IPS-18c (cell line): ENCODE results near the gene KLHDC8A.

Experiments used
- H3K4me3 ChIP-seq: 2 replicates; pipeline ENCODE4 v1.7.0; 2013; ENCODE audit warnings: low read depth, mild to moderate bottlenecking, low read length, moderate library complexity; ENCODE audit not compliant: insufficient read depth
- H3K9me3 ChIP-seq: one replicate; pipeline ENCODE4 v1.6.1; 2013; ENCODE audit warnings: mild to moderate bottlenecking, low read length, moderate library complexity; ENCODE audit not compliant: control insufficient read depth, insufficient read depth

Gene KLHDC8A

GRCh38 chr1:205294175-205294917 lies 62.4 kb downstream of the KLHDC8A start:
- Histone ChIP-seq H3K4me3 (0 out of 2 replicates have a peak overlapping the region, but pooled peaks have one; percentile 1), H3K9me3 (peaks cover 2% of the 10 kb centered on the region)

- peaks cover 2% of the 10 kb centered on the region for H3K9me3 ChIP-seq
Measured at GRCh38 chr1:205293350-205294074, 63.2 kb downstream of the KLHDC8A start.

GRCh38 chr1:205291596-205291995 lies 65.1 kb downstream of the KLHDC8A start:
- no peak overlapping the region for H3K4me3 ChIP-seq
- peaks cover 2% of the 10 kb centered on the region for H3K9me3 ChIP-seq

More at GRCh38 chr1:205293350-205294074, 63.2 kb downstream of the KLHDC8A start:
- H3K4me3 ChIP-seq, result 0 out of 2 replicates have a peak overlapping the region, but pooled peaks have one; percentile 1

- Histone ChIP-seq H3K4me3 (no peak overlapping the region; the same call in 1 of the 2 replicates), H3K9me3 (no peaks in the 10 kb centered on the region)
Measured at GRCh38 chr1:205287767-205288559, 68.8 kb downstream of the KLHDC8A start.

GRCh38 chr1:205287076-205287475 lies 69.6 kb downstream of the KLHDC8A start:
- H3K9me3 ChIP-seq, result no peaks in the 10 kb centered on the region
- H3K4me3 ChIP-seq, result no peak overlapping the region

GRCh38 chr1:205286335-205286950 lies 70.3 kb downstream of the KLHDC8A start:
- Histone ChIP-seq H3K4me3 (no peak overlapping the region), H3K9me3 (no peaks in the 10 kb centered on the region)
